Fibroblast of lung (primary cell): ENCODE measurements around the gene MDFI. TPM values are rescaled to one million over a fixed set of nuclear protein-coding genes. Genes with fewer than 3 reads are reported as not detected.

Experiments used
- DNase-seq, 2 donors: peaks; one replicate each; pipeline versions ENCODE4 v3.0.0 to v3.0.0-alpha.2; 2010; ENCODE audit warnings: low read depth in 2 of 2
- H2AFZ ChIP-seq: 2 replicates; pipeline ENCODE4 v1.5.1; 2012; ENCODE audit warnings: low read length, control low read depth, inconsistent platforms
- H3K27ac ChIP-seq: 2 replicates; pipeline ENCODE4 v1.5.1; 2011; ENCODE audit warnings: low read length, control low read depth; ENCODE audit not compliant: insufficient read depth
- H3K27me3 ChIP-seq: 2 replicates; pipeline ENCODE4 v1.5.1; 2011; ENCODE audit warnings: mild to moderate bottlenecking, low read length; ENCODE audit not compliant: control insufficient read depth, insufficient read depth
- H3K36me3 ChIP-seq: 2 replicates; pipeline ENCODE4 v1.5.1; 2011; ENCODE audit warnings: low read length; ENCODE audit not compliant: control insufficient read depth, insufficient read depth
- H3K4me1 ChIP-seq: 2 replicates; pipeline ENCODE4 v1.5.1; 2011; ENCODE audit warnings: low read length; ENCODE audit not compliant: control insufficient read depth, insufficient read depth; ENCODE audit errors: extremely low read depth
- H3K4me2 ChIP-seq: 2 replicates; pipeline ENCODE4 v1.5.1; 2011; ENCODE audit warnings: low read length, control low read depth; ENCODE audit not compliant: insufficient read depth; ENCODE audit errors: extremely low read depth
- H3K4me3 ChIP-seq, 4 experiments: fragments of 200-600 bp in 1 of 4; sonication (generic) in 1 of 4; replicated peaks in 1 of 4; 2 replicates each; pipeline ENCODE4 v1.5.1; 2011 to 2016; ENCODE audit warnings: low read length in 4 of 4, low read depth in 3 of 4, mild to moderate bottlenecking in 3 of 4, control low read depth in 2 of 4, inconsistent platforms in 1 of 4, mixed read lengths in 1 of 4; ENCODE audit not compliant: insufficient read depth in 1 of 4; ENCODE audit errors: control extremely low read depth in 1 of 4
- H3K79me2 ChIP-seq: 2 replicates; pipeline ENCODE4 v1.5.1; 2012; ENCODE audit warnings: mild to moderate bottlenecking, low read length, inconsistent platforms; ENCODE audit not compliant: control insufficient read depth, insufficient read depth
- H3K9ac ChIP-seq: 2 replicates; pipeline ENCODE4 v1.5.1; 2011; ENCODE audit warnings: mild to moderate bottlenecking, low read length, control low read depth; ENCODE audit not compliant: insufficient read depth
- H3K9me3 ChIP-seq: 2 replicates; pipeline ENCODE4 v1.5.1; 2012; ENCODE audit warnings: low read depth, low read length; ENCODE audit not compliant: control insufficient read depth, insufficient read depth
- H4K20me1 ChIP-seq: 2 replicates; pipeline ENCODE4 v1.5.1; 2011; ENCODE audit warnings: low read length; ENCODE audit not compliant: control insufficient read depth, insufficient read depth; ENCODE audit errors: extremely low read depth
- CTCF ChIP-seq, 2 donors: IDR thresholded peaks in 1 of 2; conservative IDR thresholded peaks in 1 of 2; 1 replicate in 1 of 2; 2 replicates in 1 of 2; pipeline ENCODE4 v1.5.1; 2011 to 2012; ENCODE audit warnings: low read length in 2 of 2, control low read depth in 1 of 2, inconsistent platforms in 1 of 2, low read depth in 1 of 2, mild to moderate bottlenecking in 1 of 2
- EZH2 ChIP-seq: IDR thresholded peaks from 2 replicates; pipeline ENCODE4 v1.5.1; 2012; ENCODE audit warnings: low read length, control low read depth, mild to moderate bottlenecking; ENCODE audit errors: missing control alignments
- polyA plus RNA-seq, 2 donors: library from polyadenylated mRNA; depleted of rRNA in 1 of 2; stranded (reverse) in 1 of 2; unstranded in 1 of 2; fragments of >200 nt; gene quantifications; 2 replicates each; pipeline ENCODE4 v1.2.1, GENCODE V29; 2011 to 2012; ENCODE audit warnings: missing spikeins in 1 of 2
- total RNA-seq: library from RNA; depleted of rRNA; stranded (reverse); fragments of >200 nt; gene quantifications from 2 replicates; pipeline ENCODE4 v1.2.1, GENCODE V29; 2014

MDFI gene
- total and polyA plus RNA-seq, 2 donors (not counting 1 experiment from before 2014, with no cell fraction given) = 0.17 TPM; not detected in 1

- Histone ChIP-seq H3K79me2 (no peaks in the 10 kb centered on the region), H3K4me3 (no peak overlapping the region), H3K36me3 (no peaks in the 10 kb centered on the region), H3K4me1 (no peaks in the 10 kb centered on the region), H4K20me1 (no peaks in the 10 kb centered on the region), H3K9me3 (no peaks in the 10 kb centered on the region), H3K9ac (no peak overlapping the region), H2AFZ (no peak overlapping the region), H3K4me2 (no peak overlapping the region), H3K27me3 (no peaks in the 10 kb centered on the region), H3K27ac (no peak overlapping the region)
- TF ChIP-seq CTCF (conservative IDR thresholded peaks at IDR 0.05 in 1 of 2, IDR thresholded peaks at IDR 0.05 in 1 of 2; ENCODE audit: low read depth in 1 of 2, low read length in 2 of 2) (no peak), EZH2 (no peak)
- no peak for DNase-seq
These were observed 30.5 kb upstream of the MDFI start for GRCh38 chr6:41607736-41608135.

GRCh38 chr6:41608443-41609151 lies 29.7 kb upstream of the MDFI start:
- Histone ChIP-seq H3K9ac (no peak overlapping the region), H3K4me2 (no peak overlapping the region), H3K9me3 (no peaks in the 10 kb centered on the region), H3K4me3 (no peak overlapping the region), H3K4me1 (no peaks in the 10 kb centered on the region), H3K79me2 (no peaks in the 10 kb centered on the region), H2AFZ (no peak overlapping the region), H3K27me3 (no peaks in the 10 kb centered on the region), H4K20me1 (no peaks in the 10 kb centered on the region), H3K27ac (no peak overlapping the region), H3K36me3 (no peaks in the 10 kb centered on the region)
- DNase-seq = no peak
- TF ChIP-seq EZH2 (no peak), CTCF (conservative IDR thresholded peaks at IDR 0.05 in 1 of 2, IDR thresholded peaks at IDR 0.05 in 1 of 2; ENCODE audit: low read depth in 1 of 2, low read length in 2 of 2) (no peak)

GRCh38 chr6:41614715-41615114 lies 23.6 kb upstream of the MDFI start:
- Histone ChIP-seq H3K9ac (no peak overlapping the region), H3K79me2 (no peaks in the 10 kb centered on the region), H3K4me3 (no peak overlapping the region), H4K20me1 (no peaks in the 10 kb centered on the region), H3K27me3 (no peaks in the 10 kb centered on the region), H3K36me3 (no peaks in the 10 kb centered on the region), H3K9me3 (no peaks in the 10 kb centered on the region), H3K4me1 (no peaks in the 10 kb centered on the region), H3K27ac (no peak overlapping the region), H2AFZ (no peak overlapping the region), H3K4me2 (no peak overlapping the region)
- DNase-seq = no peak
- no peak for TF ChIP-seq EZH2
- no peak for TF ChIP-seq CTCF (conservative IDR thresholded peaks at IDR 0.05 in 1 of 2, IDR thresholded peaks at IDR 0.05 in 1 of 2; ENCODE audit: low read depth in 1 of 2, low read length in 2 of 2)
